AG09309 (cell line): ENCODE results near the gene PSMG2.
A peak's percentile ranks its signal among the peaks of the same experiment; 100 is the strongest.

Experiments
- DNase-seq: peaks from one replicate; pipeline ENCODE4 v3.0.0-alpha.2; 2010; ENCODE audit warnings: low read depth
- H3K4me3 ChIP-seq: 2 replicates; pipeline ENCODE4 v1.5.1; 2011; ENCODE audit warnings: mild to moderate bottlenecking, low read depth, low read length, moderate library complexity; ENCODE audit not compliant: control insufficient read depth
- CTCF ChIP-seq: IDR thresholded peaks from 2 replicates; pipeline ENCODE4 v1.5.1; 2011; ENCODE audit warnings: mild to moderate bottlenecking, low read depth, low read length, inconsistent platforms; ENCODE audit not compliant: insufficient read depth, control insufficient read depth; ENCODE audit errors: missing control alignments

The PSMG2 gene

GRCh38 chr18:12721495-12722275 is 18.8 kb downstream of the PSMG2 start:
- no peak for TF ChIP-seq CTCF
- no peak overlapping the region for H3K4me3 ChIP-seq
- no peak for DNase-seq

GRCh38 chr18:12722731-12723130 is 19.9 kb downstream of the PSMG2 start:
- H3K4me3 ChIP-seq: no peak overlapping the region
- DNase-seq: no peak
- no peak for TF ChIP-seq CTCF

GRCh38 chr18:12726331-12726730 is 23.5 kb downstream of the PSMG2 start:
- TF ChIP-seq CTCF: no peak
- H3K4me3 ChIP-seq: no peak overlapping the region

GRCh38 chr18:12726774-12727550 is 24.1 kb downstream of the PSMG2 start:
- DNase-seq: no peak
- H3K4me3 ChIP-seq: no peak overlapping the region
- TF ChIP-seq CTCF: peak; percentile 79

More at GRCh38 chr18:12726331-12726730, 23.5 kb downstream of the PSMG2 start:
- DNase-seq: no peak

- no peak for TF ChIP-seq CTCF
- DNase-seq: no peak
- no peak overlapping the region for H3K4me3 ChIP-seq
These were observed 34.5 kb downstream of the PSMG2 start for GRCh38 chr18:12737243-12737902.

- peak; percentile 29 for DNase-seq
- H3K4me3 ChIP-seq: no peak overlapping the region
These were observed 38.5 kb downstream of the PSMG2 start for GRCh38 chr18:12741351-12741750.

More at GRCh38 chr18:12741351-12741750, 38.5 kb downstream of the PSMG2 start:
- no peak for TF ChIP-seq CTCF
